Mesothelial cell of epicardium (in vitro differentiated cells): Measurements from ENCODE around the gene USP17L26. TPM values are rescaled to one million over a fixed set of nuclear protein-coding genes. Genes with fewer than 3 reads are reported as not detected.
A peak's percentile ranks its signal among the peaks of the same experiment; 100 is the strongest.
"Not testable (repeated sequence)": the region's sequence is repeated elsewhere in the genome, so short reads cannot be mapped to it uniquely, and the experiment has no call there.

Experiments used
- DNase-seq, 2 experiments: peaks; one replicate each; pipeline ENCODE4 v3.0.0; 2021; ENCODE audit warnings: low spot score in 2 of 2; ENCODE audit not compliant: unreplicated experiment in 2 of 2
- H3K27ac Mint-ChIP-seq: 2 replicates; pipeline ENCODE4 v1.8.0; 2021; ENCODE audit warnings: mixed read lengths
- H3K27me3 Mint-ChIP-seq: 2 replicates; pipeline ENCODE4 v1.8.0; 2021; ENCODE audit warnings: low read depth, mixed read lengths
- H3K36me3 Mint-ChIP-seq: 2 replicates; pipeline ENCODE4 v1.8.0; 2021; ENCODE audit warnings: mixed read lengths
- H3K4me1 Mint-ChIP-seq: 2 replicates; pipeline ENCODE4 v1.8.0; 2021; ENCODE audit warnings: mixed read lengths
- H3K4me3 Mint-ChIP-seq: 2 replicates; pipeline ENCODE4 v1.8.0; 2021; ENCODE audit warnings: mild to moderate bottlenecking, moderate library complexity, mixed read lengths
- H3K9me3 Mint-ChIP-seq: 2 replicates; pipeline ENCODE4 v1.8.0; 2021; ENCODE audit warnings: mixed read lengths
- CTCF ChIP-seq: fragments of 200-600 bp; sonication (generic); IDR thresholded peaks from one replicate; pipeline ENCODE4 v1.5.0; 2021; ENCODE audit warnings: antibody characterized with exemption; ENCODE audit not compliant: unreplicated experiment
- total RNA-seq: library from RNA; stranded (reverse); gene quantifications from 3 replicates; pipeline ENCODE4 v1.2.1, GENCODE V29; 2021

USP17L26 gene
- total RNA-seq, 1 donor from 2014 or later = not detected

GRCh38 chr4:9381012-9381534, 46.6 kb downstream of the USP17L26 start:
- H3K36me3 Mint-ChIP-seq, H3K27ac Mint-ChIP-seq, H3K9me3 Mint-ChIP-seq, H3K4me1 Mint-ChIP-seq: not testable (repeated sequence)
- peak; percentile 72 for TF ChIP-seq CTCF
- peak overlapping the region; percentile 55 for H3K4me3 Mint-ChIP-seq
- peak in 1 of 2 experiments; percentile 64 for DNase-seq
- peaks cover 14% of the 10 kb centered on the region for H3K27me3 Mint-ChIP-seq

- no peak overlapping the region for H3K27ac Mint-ChIP-seq
- no peak for TF ChIP-seq CTCF
- H3K4me3 Mint-ChIP-seq = no peak overlapping the region
- no peaks in the 10 kb centered on the region for H3K9me3 Mint-ChIP-seq
- H3K4me1 Mint-ChIP-seq = no peaks in the 10 kb centered on the region
- H3K36me3 Mint-ChIP-seq = no peaks in the 10 kb centered on the region
- DNase-seq = no peak
- H3K27me3 Mint-ChIP-seq = peaks cover 14% of the 10 kb centered on the region
Observed at GRCh38 chr4:9384126-9384525, 49.7 kb downstream of the USP17L26 start.

Other genes with a start within 250 kb of the USP17L26 start
- not detected in 3 replicates for gene FAM90A26, start 164.2 kb upstream of the USP17L26 start, total RNA-seq
- gene USP17L10, start 124.0 kb upstream of the USP17L26 start, total RNA-seq = not detected in 3 replicates
- 0.14 TPM in 1 of 3 replicates, not detected in the others for gene USP17L11, start 119.3 kb upstream of the USP17L26 start, total RNA-seq
- not detected in 3 replicates for gene USP17L12, start 114.5 kb upstream of the USP17L26 start, total RNA-seq
- gene USP17L13, start 109.8 kb upstream of the USP17L26 start, total RNA-seq = not detected in 3 replicates
- gene USP17L15, start 100.3 kb upstream of the USP17L26 start, total RNA-seq = 0.16 TPM in 1 of 3 replicates, not detected in the others
- not detected in 3 replicates for gene USP17L17, start 90.8 kb upstream of the USP17L26 start, total RNA-seq
- gene USP17L18, start 86.0 kb upstream of the USP17L26 start, total RNA-seq = not detected in 3 replicates
- not detected in 3 replicates for gene USP17L19, start 81.3 kb upstream of the USP17L26 start, total RNA-seq
- not detected in 3 replicates for gene USP17L20, start 76.5 kb upstream of the USP17L26 start, total RNA-seq
- not detected in 3 replicates for gene USP17L21, start 71.8 kb upstream of the USP17L26 start, total RNA-seq
- gene USP17L22, start 67.0 kb upstream of the USP17L26 start, total RNA-seq = not detected in 3 replicates
- gene USP17L24, start 9.5 kb upstream of the USP17L26 start, total RNA-seq = not detected in 3 replicates
- not detected in 3 replicates for gene USP17L25, start 4.7 kb upstream of the USP17L26 start, total RNA-seq
- not detected in 3 replicates for gene USP17L5, start 4.7 kb downstream of the USP17L26 start, total RNA-seq
- not detected in 3 replicates for gene USP17L27, start 9.5 kb downstream of the USP17L26 start, total RNA-seq
- not detected in 3 replicates for gene USP17L28, start 14.2 kb downstream of the USP17L26 start, total RNA-seq
- gene USP17L29, start 19.0 kb downstream of the USP17L26 start, total RNA-seq = not detected in 3 replicates
- gene USP17L30, start 28.5 kb downstream of the USP17L26 start, total RNA-seq = not detected in 3 replicates
- not detected in 3 replicates for gene DEFB131A, start 109.8 kb downstream of the USP17L26 start, total RNA-seq